GM12872 (cell line): Measurements from ENCODE around the gene ADAM22.

Experiments
- CTCF ChIP-seq: IDR thresholded peaks from 3 replicates; pipeline ENCODE4 v1.5.1; 2011; ENCODE audit warnings: low read depth, mild to moderate bottlenecking, low read length, moderate library complexity; ENCODE audit not compliant: insufficient read depth

The ADAM22 gene

GRCh38 chr7:88072715-88073055, 138.6 kb downstream of the ADAM22 start:
- no peak for TF ChIP-seq CTCF

- no peak for TF ChIP-seq CTCF
Observed at GRCh38 chr7:88073626-88074025, 139.6 kb downstream of the ADAM22 start.

- no peak for TF ChIP-seq CTCF
Observed at GRCh38 chr7:88075216-88075615, 141.2 kb downstream of the ADAM22 start.

- no peak for TF ChIP-seq CTCF
Observed at GRCh38 chr7:88083883-88084282, 149.8 kb downstream of the ADAM22 start.

GRCh38 chr7:88089561-88089960, 155.5 kb downstream of the ADAM22 start:
- TF ChIP-seq CTCF: no peak

GRCh38 chr7:88090240-88090639, 156.2 kb downstream of the ADAM22 start:
- no peak for TF ChIP-seq CTCF

GRCh38 chr7:88090671-88091070, 156.6 kb downstream of the ADAM22 start:
- TF ChIP-seq CTCF: no peak

- TF ChIP-seq CTCF: no peak
Observed at GRCh38 chr7:88091988-88092675, 158.1 kb downstream of the ADAM22 start.
